GM12873 (cell line): ENCODE results near the gene ELOVL7.

Experiments used
- CTCF ChIP-seq: IDR thresholded peaks from 2 replicates; pipeline ENCODE4 v1.5.1; 2012; ENCODE audit warnings: low read depth, mild to moderate bottlenecking, moderate library complexity, low read length, control low read depth; ENCODE audit not compliant: insufficient read depth; ENCODE audit errors: missing control alignments

The ELOVL7 gene

GRCh38 chr5:60789551-60789950 is 54.5 kb downstream of the ELOVL7 start:
- TF ChIP-seq CTCF: no peak

- TF ChIP-seq CTCF: no peak
Measured at GRCh38 chr5:60788863-60789513, 55.1 kb downstream of the ELOVL7 start.

- no peak for TF ChIP-seq CTCF
Measured at GRCh38 chr5:60779466-60779865, 64.6 kb downstream of the ELOVL7 start.

- no peak for TF ChIP-seq CTCF
Measured at GRCh38 chr5:60776343-60776742, 67.7 kb downstream of the ELOVL7 start.

- TF ChIP-seq CTCF: no peak
Measured at GRCh38 chr5:60765019-60765709, 78.9 kb downstream of the ELOVL7 start.

- TF ChIP-seq CTCF: no peak
Measured at GRCh38 chr5:60763061-60763460, 81.0 kb downstream of the ELOVL7 start.

GRCh38 chr5:60754495-60754894 is 89.6 kb downstream of the ELOVL7 start:
- no peak for TF ChIP-seq CTCF
